K562 (cell line): Measurements from ENCODE around the gene SLC10A4. TPM values are rescaled to one million over a fixed set of nuclear protein-coding genes. Genes with fewer than 3 reads are reported as not detected.

Source experiments
- BHLHE40 ChIP-seq: IDR thresholded peaks from 2 replicates; pipeline ENCODE4 v1.6.1; 2011; ENCODE audit warnings: low read length, improper control_type of control experiment
- CHD1 ChIP-seq: fragments of 200-600 bp; sonication (generic); IDR thresholded peaks from one replicate; pipeline ENCODE4 v1.6.1; 2012; ENCODE audit warnings: mild to moderate bottlenecking, moderate library complexity, low read length, inconsistent platforms
- EHMT2 ChIP-seq: fragments of 450-650 bp; IDR thresholded peaks from 2 replicates; pipeline ENCODE4 v1.6.1; 2018; ENCODE audit warnings: antibody characterized with exemption
- ERF ChIP-seq: fragments of 450-650 bp; formaldehyde crosslinking; IDR thresholded peaks from 2 replicates; pipeline ENCODE4 v1.4.0; 2020; ENCODE audit warnings: mild to moderate bottlenecking, mixed read lengths
- HNRNPUL1 ChIP-seq: fragments of 200-400 bp; formaldehyde crosslinking; IDR thresholded peaks from 2 replicates; pipeline ENCODE4 v1.6.1; 2017; ENCODE audit warnings: low read length
- MEF2D ChIP-seq: conservative IDR thresholded peaks from 2 replicates; pipeline ENCODE4 v1.6.1; 2016; ENCODE audit warnings: low read depth, missing genetic modification characterization, missing compliant biosample characterization
- RAD51 ChIP-seq: fragments of 450-650 bp; IDR thresholded peaks from 2 replicates; pipeline ENCODE4 v1.7.1; 2016; ENCODE audit warnings: low read depth, mild to moderate bottlenecking, borderline replicate concordance
- SAP30 ChIP-seq: fragments of 200-600 bp; sonication (generic); IDR thresholded peaks from 2 replicates; pipeline ENCODE4 v1.6.1; 2012; ENCODE audit warnings: borderline replicate concordance, low read depth, mild to moderate bottlenecking, moderate library complexity, low read length, control low read depth, inconsistent platforms; ENCODE audit not compliant: insufficient read depth, poor library complexity, severe bottlenecking
- STAT5A ChIP-seq: IDR thresholded peaks from 2 replicates; pipeline ENCODE4 v1.6.1; 2012; ENCODE audit warnings: low read length, inconsistent platforms, borderline replicate concordance
- SUPT5H ChIP-seq: fragments of 450-650 bp; IDR thresholded peaks from 2 replicates; pipeline ENCODE4 v1.6.1; 2016
- ZBTB7A ChIP-seq: IDR thresholded peaks from 2 replicates; pipeline ENCODE4 v1.6.1; 2011; ENCODE audit warnings: low read depth, mild to moderate bottlenecking, low read length, moderate library complexity, borderline replicate concordance; ENCODE audit not compliant: control insufficient read depth
- ZBTB8A ChIP-seq: fragments of 450-650 bp; IDR thresholded peaks from 2 replicates; pipeline ENCODE4 v1.6.1; 2018; ENCODE audit warnings: mild to moderate bottlenecking, moderate library complexity; ENCODE audit not compliant: partially characterized antibody
- ZNF12 ChIP-seq: sonication (generic); formaldehyde crosslinking; IDR thresholded peaks from 2 replicates; pipeline ENCODE4 v1.4.0; 2020; ENCODE audit warnings: mild to moderate bottlenecking, missing genetic modification reagents
- ZNF282 ChIP-seq: sonication (generic); formaldehyde crosslinking; IDR thresholded peaks from 2 replicates; pipeline ENCODE4 v1.8.1; 2023; ENCODE audit warnings: missing genetic modification reagents
- ZNF354B ChIP-seq: fragments of 250-450 bp; sonication (Bioruptor Pico); IDR thresholded peaks from 2 replicates; pipeline ENCODE4 v1.4.0; 2020
- ZSCAN29 ChIP-seq: fragments of 450-650 bp; IDR thresholded peaks from 2 replicates; pipeline ENCODE4 v1.6.1; 2017
- polyA plus RNA-seq, 8 experiments: library from polyadenylated mRNA; depleted of rRNA in 4 of 8; stranded (reverse) in 5 of 8; unstranded in 3 of 8; fragments of >200 nt; fragmentation: Nextera tagmentation in 2 of 8; fragmentation: Illumina TruSeq in 1 of 8; extraction: Ambion mirVana in 2 of 8; extraction: Trizol in 1 of 8; gene quantifications; 2 replicates each; pipeline versions ENCODE4 v1.2.1 to v1.2.3, GENCODE V29; 2011 to 2014; ENCODE audit warnings: inconsistent platforms in 1 of 8, missing spikeins in 1 of 8
- total RNA-seq, 7 experiments: library from RNA; depleted of rRNA in 6 of 7; stranded (reverse); fragments of >200 nt in 6 of 7; fragmentation: Illumina TruSeq in 2 of 7; extraction: Trizol in 2 of 7; gene quantifications; 2 replicates each; pipeline versions ENCODE4 v1.2.1 to v1.2.3, GENCODE V29; 2011 to 2021; ENCODE audit warnings: low replicate concordance in 1 of 7
- TF ChIP-seq, protein P1 (sequence below): fragments of 450-650 bp; IDR thresholded peaks from 2 replicates; pipeline ENCODE4 v1.6.1; 2016; ENCODE audit warnings: mild to moderate bottlenecking
- TF ChIP-seq, protein P2 (sequence below): fragments of 450-650 bp; IDR thresholded peaks from 2 replicates; pipeline ENCODE4 v1.6.1; 2016
- TF ChIP-seq, protein P3 (sequence below): fragments of 250-450 bp; sonication (Bioruptor Pico); IDR thresholded peaks from 2 replicates; pipeline ENCODE4 v1.5.0; 2020; ENCODE audit warnings: mild to moderate bottlenecking, borderline replicate concordance
- TF ChIP-seq, protein P4 (sequence below), 3 experiments: IDR thresholded peaks in 2 of 3; conservative IDR thresholded peaks in 1 of 3; 2 replicates each; pipeline ENCODE4 v1.5.1; 2011 to 2012; ENCODE audit warnings: low read length in 3 of 3, mild to moderate bottlenecking in 3 of 3, control low read depth in 2 of 3, improper control_type of control experiment in 1 of 3, inconsistent platforms in 1 of 3, low read depth in 1 of 3, mixed read lengths in 1 of 3, moderate library complexity in 1 of 3; ENCODE audit not compliant: insufficient read depth in 2 of 3
- TF ChIP-seq, protein P5 (sequence below): fragments of 250-450 bp; sonication (Bioruptor Pico); IDR thresholded peaks from 2 replicates; pipeline ENCODE4 v1.4.0; 2020; ENCODE audit warnings: mild to moderate bottlenecking, moderate library complexity

Gene SLC10A4
- total and polyA plus RNA-seq, 9 of the 15 experiments (the other 6 are each of a cell fraction or from before 2014, with no cell fraction given) = 2.5 to 16.9 (median 9.3) TPM

DNA sequence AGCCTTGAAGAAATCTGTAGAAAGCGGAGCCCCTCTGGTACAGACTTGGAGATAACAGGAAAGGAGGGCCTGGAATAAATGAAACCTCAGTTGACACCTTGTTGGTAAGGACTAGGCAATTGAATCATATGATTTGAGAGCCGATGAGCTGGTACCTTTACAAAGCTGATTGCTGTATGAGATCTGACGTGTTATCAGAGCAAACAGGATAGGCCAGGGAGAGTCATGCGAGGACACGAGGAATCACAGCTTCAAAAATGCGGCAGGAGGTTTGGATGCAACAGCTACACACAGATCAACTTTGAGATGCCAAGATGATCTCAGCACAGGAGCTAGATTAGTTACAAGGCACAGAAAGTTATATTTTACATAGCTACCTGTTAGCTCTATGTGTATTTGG, 7.4 kb upstream of the SLC10A4 start (continued):
- TF ChIP-seq, protein P1, sequence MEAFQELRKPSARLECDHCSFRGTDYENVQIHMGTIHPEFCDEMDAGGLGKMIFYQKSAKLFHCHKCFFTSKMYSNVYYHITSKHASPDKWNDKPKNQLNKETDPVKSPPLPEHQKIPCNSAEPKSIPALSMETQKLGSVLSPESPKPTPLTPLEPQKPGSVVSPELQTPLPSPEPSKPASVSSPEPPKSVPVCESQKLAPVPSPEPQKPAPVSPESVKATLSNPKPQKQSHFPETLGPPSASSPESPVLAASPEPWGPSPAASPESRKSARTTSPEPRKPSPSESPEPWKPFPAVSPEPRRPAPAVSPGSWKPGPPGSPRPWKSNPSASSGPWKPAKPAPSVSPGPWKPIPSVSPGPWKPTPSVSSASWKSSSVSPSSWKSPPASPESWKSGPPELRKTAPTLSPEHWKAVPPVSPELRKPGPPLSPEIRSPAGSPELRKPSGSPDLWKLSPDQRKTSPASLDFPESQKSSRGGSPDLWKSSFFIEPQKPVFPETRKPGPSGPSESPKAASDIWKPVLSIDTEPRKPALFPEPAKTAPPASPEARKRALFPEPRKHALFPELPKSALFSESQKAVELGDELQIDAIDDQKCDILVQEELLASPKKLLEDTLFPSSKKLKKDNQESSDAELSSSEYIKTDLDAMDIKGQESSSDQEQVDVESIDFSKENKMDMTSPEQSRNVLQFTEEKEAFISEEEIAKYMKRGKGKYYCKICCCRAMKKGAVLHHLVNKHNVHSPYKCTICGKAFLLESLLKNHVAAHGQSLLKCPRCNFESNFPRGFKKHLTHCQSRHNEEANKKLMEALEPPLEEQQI = no peak
- TF ChIP-seq BHLHE40 = peak; percentile 12; the same call in 1 of the 2 replicates
- TF ChIP-seq ZNF12 (CRISPR knock-in tag) = no peak
- no peak for TF ChIP-seq ZNF282 (CRISPR knock-in tag)
- TF ChIP-seq SAP30 = no peak
- no peak for TF ChIP-seq ZSCAN29
- TF ChIP-seq, protein P2, sequence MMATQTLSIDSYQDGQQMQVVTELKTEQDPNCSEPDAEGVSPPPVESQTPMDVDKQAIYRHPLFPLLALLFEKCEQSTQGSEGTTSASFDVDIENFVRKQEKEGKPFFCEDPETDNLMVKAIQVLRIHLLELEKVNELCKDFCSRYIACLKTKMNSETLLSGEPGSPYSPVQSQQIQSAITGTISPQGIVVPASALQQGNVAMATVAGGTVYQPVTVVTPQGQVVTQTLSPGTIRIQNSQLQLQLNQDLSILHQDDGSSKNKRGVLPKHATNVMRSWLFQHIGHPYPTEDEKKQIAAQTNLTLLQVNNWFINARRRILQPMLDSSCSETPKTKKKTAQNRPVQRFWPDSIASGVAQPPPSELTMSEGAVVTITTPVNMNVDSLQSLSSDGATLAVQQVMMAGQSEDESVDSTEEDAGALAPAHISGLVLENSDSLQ = no peak
- no peak for TF ChIP-seq ZNF354B (CRISPR knock-in tag)
- TF ChIP-seq STAT5A = no peak
- TF ChIP-seq HNRNPUL1 = no peak
- TF ChIP-seq EHMT2 = no peak
- TF ChIP-seq, protein P3, sequence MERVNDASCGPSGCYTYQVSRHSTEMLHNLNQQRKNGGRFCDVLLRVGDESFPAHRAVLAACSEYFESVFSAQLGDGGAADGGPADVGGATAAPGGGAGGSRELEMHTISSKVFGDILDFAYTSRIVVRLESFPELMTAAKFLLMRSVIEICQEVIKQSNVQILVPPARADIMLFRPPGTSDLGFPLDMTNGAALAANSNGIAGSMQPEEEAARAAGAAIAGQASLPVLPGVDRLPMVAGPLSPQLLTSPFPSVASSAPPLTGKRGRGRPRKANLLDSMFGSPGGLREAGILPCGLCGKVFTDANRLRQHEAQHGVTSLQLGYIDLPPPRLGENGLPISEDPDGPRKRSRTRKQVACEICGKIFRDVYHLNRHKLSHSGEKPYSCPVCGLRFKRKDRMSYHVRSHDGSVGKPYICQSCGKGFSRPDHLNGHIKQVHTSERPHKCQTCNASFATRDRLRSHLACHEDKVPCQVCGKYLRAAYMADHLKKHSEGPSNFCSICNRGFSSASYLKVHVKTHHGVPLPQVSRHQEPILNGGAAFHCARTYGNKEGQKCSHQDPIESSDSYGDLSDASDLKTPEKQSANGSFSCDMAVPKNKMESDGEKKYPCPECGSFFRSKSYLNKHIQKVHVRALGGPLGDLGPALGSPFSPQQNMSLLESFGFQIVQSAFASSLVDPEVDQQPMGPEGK (CRISPR knock-in tag) = no peak
- TF ChIP-seq SUPT5H = no peak
- TF ChIP-seq, protein P4, sequence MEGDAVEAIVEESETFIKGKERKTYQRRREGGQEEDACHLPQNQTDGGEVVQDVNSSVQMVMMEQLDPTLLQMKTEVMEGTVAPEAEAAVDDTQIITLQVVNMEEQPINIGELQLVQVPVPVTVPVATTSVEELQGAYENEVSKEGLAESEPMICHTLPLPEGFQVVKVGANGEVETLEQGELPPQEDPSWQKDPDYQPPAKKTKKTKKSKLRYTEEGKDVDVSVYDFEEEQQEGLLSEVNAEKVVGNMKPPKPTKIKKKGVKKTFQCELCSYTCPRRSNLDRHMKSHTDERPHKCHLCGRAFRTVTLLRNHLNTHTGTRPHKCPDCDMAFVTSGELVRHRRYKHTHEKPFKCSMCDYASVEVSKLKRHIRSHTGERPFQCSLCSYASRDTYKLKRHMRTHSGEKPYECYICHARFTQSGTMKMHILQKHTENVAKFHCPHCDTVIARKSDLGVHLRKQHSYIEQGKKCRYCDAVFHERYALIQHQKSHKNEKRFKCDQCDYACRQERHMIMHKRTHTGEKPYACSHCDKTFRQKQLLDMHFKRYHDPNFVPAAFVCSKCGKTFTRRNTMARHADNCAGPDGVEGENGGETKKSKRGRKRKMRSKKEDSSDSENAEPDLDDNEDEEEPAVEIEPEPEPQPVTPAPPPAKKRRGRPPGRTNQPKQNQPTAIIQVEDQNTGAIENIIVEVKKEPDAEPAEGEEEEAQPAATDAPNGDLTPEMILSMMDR (IDR thresholded peaks at IDR 0.05 in 2 of 3, conservative IDR thresholded peaks at IDR 0.05 in 1 of 3; ENCODE audit: insufficient read depth in 2 of 3, low read depth in 1 of 3, low read length in 3 of 3) = no peak
- no peak for TF ChIP-seq CHD1
- no peak for TF ChIP-seq RAD51
- no peak for TF ChIP-seq ERF (CRISPR knock-in tag)
- TF ChIP-seq MEF2D = no peak
- TF ChIP-seq ZBTB7A = no peak
- TF ChIP-seq, protein P5, sequence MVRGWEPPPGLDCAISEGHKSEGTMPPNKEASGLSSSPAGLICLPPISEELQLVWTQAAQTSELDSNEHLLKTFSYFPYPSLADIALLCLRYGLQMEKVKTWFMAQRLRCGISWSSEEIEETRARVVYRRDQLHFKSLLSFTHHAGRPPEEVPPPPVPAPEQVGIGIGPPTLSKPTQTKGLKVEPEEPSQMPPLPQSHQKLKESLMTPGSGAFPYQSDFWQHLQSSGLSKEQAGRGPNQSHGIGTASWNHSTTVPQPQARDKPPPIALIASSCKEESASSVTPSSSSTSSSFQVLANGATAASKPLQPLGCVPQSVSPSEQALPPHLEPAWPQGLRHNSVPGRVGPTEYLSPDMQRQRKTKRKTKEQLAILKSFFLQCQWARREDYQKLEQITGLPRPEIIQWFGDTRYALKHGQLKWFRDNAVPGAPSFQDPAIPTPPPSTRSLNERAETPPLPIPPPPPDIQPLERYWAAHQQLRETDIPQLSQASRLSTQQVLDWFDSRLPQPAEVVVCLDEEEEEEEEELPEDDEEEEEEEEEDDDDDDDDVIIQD = no peak
- no peak for TF ChIP-seq ZBTB8A
